Measurements from ENCODE around the gene CAMK4. TPM values are rescaled to one million over a fixed set of nuclear protein-coding genes. Genes with fewer than 3 reads are reported as not detected.

CAMK4 gene
- polyA plus RNA-seq, 1 donor (not counting 4 experiments of a cell fraction or from before 2014, with no cell fraction given) = 0.45 TPM

DNA sequence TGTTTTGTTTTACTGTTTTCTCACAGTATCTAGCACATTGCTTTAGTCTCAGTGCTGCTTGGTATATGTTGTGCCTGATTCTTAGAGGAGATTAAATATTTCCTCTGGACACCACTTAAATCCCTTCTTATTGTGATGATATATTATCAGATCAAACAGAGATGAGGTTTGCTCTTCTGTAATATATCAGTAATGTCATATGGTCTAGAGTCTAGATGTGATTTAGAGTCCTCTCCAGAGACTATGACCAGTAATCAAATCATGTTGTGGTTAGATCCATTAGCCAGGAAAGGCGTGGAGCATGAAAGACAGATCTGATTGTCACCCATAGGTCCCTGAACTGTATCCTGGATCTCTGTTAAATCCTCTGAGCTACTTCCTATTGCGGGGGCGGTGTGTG, 24.4 kb downstream of the CAMK4 start:
- Histone ChIP-seq H3K9ac (ENCODE audit: control insufficient read depth, extremely low read depth, insufficient read depth, low read length) (no peak overlapping the region), H3K27me3 (ENCODE audit: control insufficient read depth, extremely low read depth, insufficient read depth, low read length) (no peaks in the 10 kb centered on the region), H3K79me2 (ENCODE audit: control insufficient read depth, insufficient read depth, low read length) (no peaks in the 10 kb centered on the region), H4K20me1 (ENCODE audit: control insufficient read depth, extremely low read depth, insufficient read depth, low read length) (no peaks in the 10 kb centered on the region), H3K36me3 (ENCODE audit: control insufficient read depth in 2 of 2, extremely low read depth in 1 of 2, insufficient read depth in 2 of 2, low read length in 2 of 2) (no peaks in the 10 kb centered on the region), H3K9me1 (ENCODE audit: control insufficient read depth, extremely low read depth, insufficient read depth, low read length) (no peaks in the 10 kb centered on the region), H3K4me3 (ENCODE audit: control insufficient read depth in 2 of 3, extremely low read depth in 1 of 3, insufficient read depth in 2 of 3, low read depth in 1 of 3, low read length in 3 of 3) (no peak overlapping the region), H3K9me3 (ENCODE audit: control insufficient read depth, low read depth, low read length) (no peaks in the 10 kb centered on the region), H2AFZ (ENCODE audit: control insufficient read depth, low read length) (no peak overlapping the region), H3K27ac (ENCODE audit: control insufficient read depth, insufficient read depth, low read length) (no peak overlapping the region), H3K4me1 (ENCODE audit: control insufficient read depth, extremely low read depth, insufficient read depth, low read length) (no peaks in the 10 kb centered on the region), H3K4me2 (ENCODE audit: control insufficient read depth, extremely low read depth, insufficient read depth, low read depth, low read length) (no peak overlapping the region)
- FAIRE-seq = peak; percentile 55
- dilution Hi-C loops (cut with MboI; ENCODE audit: extremely low pct_ligation_motif_present, low sequenced_read_pairs) = no loop called here
- no peak for TF ChIP-seq EZH2 (IDR thresholded peaks at IDR 0.05; ENCODE audit: low read length)
- TF ChIP-seq, protein P1, sequence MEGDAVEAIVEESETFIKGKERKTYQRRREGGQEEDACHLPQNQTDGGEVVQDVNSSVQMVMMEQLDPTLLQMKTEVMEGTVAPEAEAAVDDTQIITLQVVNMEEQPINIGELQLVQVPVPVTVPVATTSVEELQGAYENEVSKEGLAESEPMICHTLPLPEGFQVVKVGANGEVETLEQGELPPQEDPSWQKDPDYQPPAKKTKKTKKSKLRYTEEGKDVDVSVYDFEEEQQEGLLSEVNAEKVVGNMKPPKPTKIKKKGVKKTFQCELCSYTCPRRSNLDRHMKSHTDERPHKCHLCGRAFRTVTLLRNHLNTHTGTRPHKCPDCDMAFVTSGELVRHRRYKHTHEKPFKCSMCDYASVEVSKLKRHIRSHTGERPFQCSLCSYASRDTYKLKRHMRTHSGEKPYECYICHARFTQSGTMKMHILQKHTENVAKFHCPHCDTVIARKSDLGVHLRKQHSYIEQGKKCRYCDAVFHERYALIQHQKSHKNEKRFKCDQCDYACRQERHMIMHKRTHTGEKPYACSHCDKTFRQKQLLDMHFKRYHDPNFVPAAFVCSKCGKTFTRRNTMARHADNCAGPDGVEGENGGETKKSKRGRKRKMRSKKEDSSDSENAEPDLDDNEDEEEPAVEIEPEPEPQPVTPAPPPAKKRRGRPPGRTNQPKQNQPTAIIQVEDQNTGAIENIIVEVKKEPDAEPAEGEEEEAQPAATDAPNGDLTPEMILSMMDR (optimal IDR thresholded peaks at IDR 0.05 in 1 of 3, IDR thresholded peaks at IDR 0.05 in 1 of 3, conservative IDR thresholded peaks at IDR 0.05 in 1 of 3; ENCODE audit: extremely low read depth in 1 of 3, insufficient read depth in 2 of 3, low read length in 3 of 3) = no peak
- DNase-seq (ENCODE audit: low read depth, low spot score) = no peak

DNA sequence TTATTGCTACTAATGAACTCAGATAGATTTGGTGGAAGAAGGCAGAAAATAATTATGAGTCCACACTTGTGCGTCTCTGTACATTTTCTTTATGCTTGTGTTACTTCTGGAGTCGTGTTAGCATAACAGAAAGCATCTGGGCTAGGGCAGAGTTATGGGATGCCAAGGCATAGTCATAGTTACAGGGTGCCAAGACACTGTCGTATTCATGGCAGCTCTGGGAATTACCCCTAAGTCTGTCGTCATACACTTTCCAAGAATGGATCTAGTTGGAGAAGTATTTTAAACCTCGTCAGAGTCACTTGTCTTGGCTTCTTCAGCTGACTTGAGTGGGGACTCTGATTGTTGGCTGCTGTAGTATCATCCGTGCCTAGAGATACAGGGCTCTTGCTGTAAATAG, 27.7 kb downstream of the CAMK4 start:
- Histone ChIP-seq H3K79me2 (ENCODE audit: control insufficient read depth, insufficient read depth, low read length) (no peaks in the 10 kb centered on the region), H3K4me2 (ENCODE audit: control insufficient read depth, extremely low read depth, insufficient read depth, low read depth, low read length) (no peak overlapping the region), H3K9me1 (ENCODE audit: control insufficient read depth, extremely low read depth, insufficient read depth, low read length) (no peaks in the 10 kb centered on the region), H3K4me1 (ENCODE audit: control insufficient read depth, extremely low read depth, insufficient read depth, low read length) (no peaks in the 10 kb centered on the region), H3K9ac (ENCODE audit: control insufficient read depth, extremely low read depth, insufficient read depth, low read length) (no peak overlapping the region), H3K36me3 (ENCODE audit: control insufficient read depth in 2 of 2, extremely low read depth in 1 of 2, insufficient read depth in 2 of 2, low read length in 2 of 2) (no peaks in the 10 kb centered on the region), H3K27me3 (ENCODE audit: control insufficient read depth, extremely low read depth, insufficient read depth, low read length) (no peaks in the 10 kb centered on the region), H4K20me1 (ENCODE audit: control insufficient read depth, extremely low read depth, insufficient read depth, low read length) (no peaks in the 10 kb centered on the region), H3K27ac (ENCODE audit: control insufficient read depth, insufficient read depth, low read length) (no peak overlapping the region), H3K4me3 (ENCODE audit: control insufficient read depth in 2 of 3, extremely low read depth in 1 of 3, insufficient read depth in 2 of 3, low read depth in 1 of 3, low read length in 3 of 3) (no peak overlapping the region), H3K9me3 (ENCODE audit: control insufficient read depth, low read depth, low read length) (no peaks in the 10 kb centered on the region), H2AFZ (ENCODE audit: control insufficient read depth, low read length) (no peak overlapping the region)
- DNase-seq (ENCODE audit: low read depth, low spot score) = no peak
- no peak for TF ChIP-seq EZH2 (IDR thresholded peaks at IDR 0.05; ENCODE audit: low read length)
- TF ChIP-seq, protein P1 (optimal IDR thresholded peaks at IDR 0.05 in 1 of 3, IDR thresholded peaks at IDR 0.05 in 1 of 3, conservative IDR thresholded peaks at IDR 0.05 in 1 of 3; ENCODE audit: extremely low read depth in 1 of 3, insufficient read depth in 2 of 3, low read length in 3 of 3) = no peak
- FAIRE-seq = no peak
- dilution Hi-C loops (cut with MboI; ENCODE audit: extremely low pct_ligation_motif_present, low sequenced_read_pairs) = no loop called here

Measured in keratinocyte (primary cell).